Tibial artery (tissue), 4 donors: ENCODE data around the gene RNASEH2A.

Experiments used
- DNase-seq, 2 donors: peaks; one replicate each; pipeline ENCODE4 v3.0.0-alpha.2; 2019
- H3K27ac ChIP-seq, 2 donors: fragments of 200-600 bp; sonication (generic) in 1 of 2; 1 replicate in 1 of 2; 2 replicates in 1 of 2; pipeline ENCODE4 v1.5.1; 2018 to 2019; ENCODE audit warnings: mild to moderate bottlenecking in 1 of 2
- H3K27me3 ChIP-seq, 2 donors: fragments of 200-600 bp; sonication (generic) in 1 of 2; one replicate each; pipeline versions ENCODE4 v1.5.1 to v1.6.0; 2016 to 2019
- H3K36me3 ChIP-seq, 3 donors: fragments of 200-600 bp; sonication (generic) in 2 of 3; one replicate each; pipeline ENCODE4 v1.5.1; 2016 to 2019; ENCODE audit warnings: mild to moderate bottlenecking in 2 of 3
- H3K4me1 ChIP-seq, 4 donors: fragments of 200-600 bp; sonication (generic) in 2 of 4; 1 replicate in 3 of 4; 2 replicates in 1 of 4; pipeline ENCODE4 v1.5.1; 2016 to 2019
- H3K4me3 ChIP-seq, 2 donors: fragments of 200-600 bp; sonication (generic) in 1 of 2; 1 replicate in 1 of 2; 2 replicates in 1 of 2; pipeline ENCODE4 v1.5.1; 2018 to 2019; ENCODE audit warnings: mild to moderate bottlenecking in 2 of 2
- H3K9me3 ChIP-seq, 3 donors: fragments of 200-600 bp; sonication (generic) in 1 of 3; one replicate each; pipeline ENCODE4 v1.5.1; 2016 to 2019
- CTCF ChIP-seq, 2 experiments: fragments of 200-600 bp in 1 of 2; fragments of 450-650 bp in 1 of 2; IDR thresholded peaks; one replicate each; pipeline ENCODE4 v1.5.1; 2017 to 2019; ENCODE audit warnings: antibody characterized with exemption in 2 of 2, mild to moderate bottlenecking in 1 of 2, moderate library complexity in 1 of 2
- intact Hi-C: fragments of 100-400 bp; cut with DNase I; formaldehyde crosslinking; loops from one replicate; pipeline ENCODE4 v1.15.0; 2023; ENCODE audit warnings: low total_unique reads

RNASEH2A gene

GRCh38 chr19:12828494-12828893 lies 22.1 kb downstream of the RNASEH2A start:
- peaks cover 0 to 17% (median 13%) of the 10 kb centered on the region in 4 donors for H3K4me1 ChIP-seq
- no peak overlapping the region for H3K4me3 ChIP-seq
- H3K36me3 ChIP-seq, result no peaks in the 10 kb centered on the region
- peaks cover 3 to 97% of the 10 kb centered on the region in 2 donors for H3K27me3 ChIP-seq
- no peak for TF ChIP-seq CTCF (IDR thresholded peaks at IDR 0.05)
- no peak overlapping the region for H3K27ac ChIP-seq
- intact Hi-C loops, result no loop called here
- H3K9me3 ChIP-seq, result no peaks in the 10 kb centered on the region
- DNase-seq, result no peak

GRCh38 chr19:12833418-12833737 lies 27.0 kb downstream of the RNASEH2A start:
- Histone ChIP-seq H3K36me3 (no peaks in the 10 kb centered on the region), H3K27me3 (peaks cover 4 to 98% of the 10 kb centered on the region in 2 donors), H3K9me3 (no peaks in the 10 kb centered on the region), H3K27ac (no peak overlapping the region), H3K4me3 (peak overlapping the region in 1 of 2 donors; percentile 46), H3K4me1 (peaks cover 0 to 37% (median 23%) of the 10 kb centered on the region in 4 donors)
- DNase-seq, result no peak
- no peak for TF ChIP-seq CTCF (IDR thresholded peaks at IDR 0.05)
- intact Hi-C loops, result no loop called here

- DNase-seq, result no peak
- intact Hi-C loops, result no loop called here
- peaks cover 0 to 43% (median 27%) of the 10 kb centered on the region in 4 donors for H3K4me1 ChIP-seq
- TF ChIP-seq CTCF (IDR thresholded peaks at IDR 0.05), result no peak
- H3K36me3 ChIP-seq, result no peaks in the 10 kb centered on the region
- peaks cover 7 to 98% of the 10 kb centered on the region in 2 donors for H3K27me3 ChIP-seq
- no peaks in the 10 kb centered on the region for H3K9me3 ChIP-seq
- peak overlapping the region; percentile 33 to 46 for H3K4me3 ChIP-seq
- H3K27ac ChIP-seq, result no peak overlapping the region
Observed at GRCh38 chr19:12833738-12834565, 27.6 kb downstream of the RNASEH2A start.

DNA sequence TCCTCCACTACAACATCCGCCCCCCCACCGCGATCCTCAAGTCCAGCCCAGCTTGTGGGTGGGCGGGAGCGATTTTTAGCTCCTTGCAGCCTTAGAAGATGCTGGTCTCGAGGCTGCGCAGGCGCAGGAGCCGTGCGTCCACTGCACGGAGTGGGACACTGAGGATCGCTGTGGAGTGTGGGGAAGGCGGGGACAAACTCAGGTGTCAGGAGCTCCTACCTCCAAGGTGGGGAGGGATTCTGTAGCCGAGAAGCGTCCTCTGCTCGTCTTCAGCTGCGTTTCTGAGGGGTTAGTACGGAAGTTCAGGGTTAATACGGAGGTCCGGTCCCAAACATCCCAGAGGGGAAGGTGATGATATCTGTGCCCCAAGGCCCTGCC lies 28.2 kb downstream of the RNASEH2A start, which contains the start of gene RTBDN:
TSS of gene RTBDN (minus strand) at position 14 of the 378 bp plus-strand sequence. CDS start 4,600 bp downstream, outside the sequence.
- peaks cover 0 to 43% (median 28%) of the 10 kb centered on the region in 4 donors for H3K4me1 ChIP-seq
- no peak for DNase-seq
- TF ChIP-seq CTCF (IDR thresholded peaks at IDR 0.05), result no peak
- H3K4me3 ChIP-seq, result peak within 1 kb of the TSS; percentile 33 to 46
- H3K9me3 ChIP-seq, result no peaks in the 10 kb centered on the region
- no peak within 1 kb of the TSS for H3K27ac ChIP-seq
- H3K36me3 ChIP-seq, result no peaks in the 10 kb centered on the region
- intact Hi-C loops, result no loop called here
- H3K27me3 ChIP-seq, result peaks cover 7 to 98% of the 10 kb centered on the region in 2 donors

DNA sequence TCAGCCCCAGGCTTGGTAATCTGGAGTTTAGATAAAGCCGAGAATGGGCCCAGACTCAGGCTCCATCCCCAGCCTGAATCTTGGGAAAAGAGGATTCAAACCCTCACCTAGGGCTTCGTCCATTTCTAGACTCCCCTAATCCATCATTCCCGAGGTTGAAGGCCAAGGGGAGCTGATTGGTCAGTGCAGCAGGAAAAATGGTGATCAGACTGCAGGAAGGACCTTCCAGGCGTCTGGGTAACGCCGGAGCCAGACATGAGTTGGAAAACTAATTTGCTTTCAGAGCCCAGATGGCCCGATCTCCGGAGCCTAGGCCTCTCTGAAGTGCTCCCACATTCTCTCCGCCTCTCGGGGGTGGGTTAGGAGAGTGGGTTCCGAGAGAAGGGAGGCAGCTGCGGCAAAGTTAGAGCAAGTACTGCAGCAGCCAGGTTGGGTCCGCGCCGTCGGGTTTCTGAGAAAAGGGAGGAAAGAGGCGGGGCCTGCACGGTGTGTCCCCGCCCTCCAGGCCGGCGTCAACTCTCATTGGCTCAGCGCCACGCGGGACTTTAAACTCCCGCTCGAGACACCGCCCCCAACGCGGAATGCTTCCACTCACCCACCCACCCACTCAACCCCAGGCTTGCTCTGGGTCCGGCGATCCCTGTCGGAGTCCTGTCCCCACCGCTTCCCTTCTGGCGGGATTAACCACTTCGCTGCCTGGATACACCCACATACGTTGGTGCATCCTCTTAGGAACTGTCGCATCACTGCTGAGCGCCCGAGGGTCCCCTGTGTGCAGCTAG lies 28.8 kb downstream of the RNASEH2A start:
- Histone ChIP-seq H3K4me1 (peaks cover 0 to 43% (median 28%) of the 10 kb centered on the region in 4 donors), H3K9me3 (no peaks in the 10 kb centered on the region), H3K27ac (no peak overlapping the region), H3K36me3 (no peaks in the 10 kb centered on the region), H3K27me3 (peaks cover 7 to 98% of the 10 kb centered on the region in 2 donors), H3K4me3 (no peak overlapping the region)
- intact Hi-C loops, result no loop called here
- TF ChIP-seq CTCF (IDR thresholded peaks at IDR 0.05), result no peak
- DNase-seq, result no peak
